Endothelial cell of umbilical vein (primary cell): Measurements from ENCODE around the gene CEACAM6. TPM values are rescaled to one million over a fixed set of nuclear protein-coding genes. Genes with fewer than 3 reads are reported as not detected.

Experiments
- BruUV-seq: library from RNA; stranded (reverse); fragments of 400-500 nt; replicated peaks from 2 replicates; lab custom pipeline; 2021; lab: Mats Ljungman, UMichigan
- CTCF ChIA-PET: fragments of 300-600, 350-600 bp; sonication (Branson Sonifier 250); formaldehyde crosslinking; loops from one replicate; lab custom pipeline; 2021; ENCODE audit warnings: antibody characterized with exemption, inconsistent platforms; lab: Charles Lee
- POLR2A ChIA-PET: fragments of 300-600, 350-600 bp; sonication (Branson Sonifier 250); formaldehyde crosslinking; loops from one replicate; lab custom pipeline; 2021; ENCODE audit warnings: antibody characterized with exemption, inconsistent platforms; lab: Charles Lee
- DNase-seq: peaks from one replicate; pipeline ENCODE4 v3.0.0-alpha.2; 2011; ENCODE audit warnings: low read depth, low spot score
- FAIRE-seq: peaks from 2 replicates; lab custom pipeline; 2011; peaks lifted over from hg19 to GRCh38; lab: Jason Lieb, UNC
- H2AFZ ChIP-seq: 2 replicates; pipeline ENCODE4 v1.6.0; 2012; ENCODE audit warnings: low read depth, low read length, control low read depth, inconsistent platforms
- H3K27ac ChIP-seq: 2 replicates; pipeline ENCODE4 v1.5.1; 2011; ENCODE audit warnings: low read depth, mild to moderate bottlenecking, control low read depth, low read length, moderate library complexity; ENCODE audit not compliant: insufficient read depth
- H3K27me3 ChIP-seq, 2 experiments: 2 replicates each; pipeline versions ENCODE4 v1.6.0 to v1.6.1; 2011; ENCODE audit warnings: low read length in 2 of 2, mixed read lengths in 1 of 2; ENCODE audit not compliant: control insufficient read depth in 2 of 2, insufficient read depth in 2 of 2
- H3K36me3 ChIP-seq, 2 experiments: 2 replicates in 1 of 2; 3 replicates in 1 of 2; pipeline ENCODE4 v1.5.1; 2011; ENCODE audit warnings: low read length in 2 of 2, mild to moderate bottlenecking in 1 of 2, moderate library complexity in 1 of 2; ENCODE audit not compliant: control insufficient read depth in 2 of 2, insufficient read depth in 2 of 2; ENCODE audit errors: extremely low read depth in 1 of 2
- H3K4me1 ChIP-seq: 3 replicates; pipeline ENCODE4 v1.5.1; 2011; ENCODE audit warnings: mild to moderate bottlenecking, low read length; ENCODE audit not compliant: control insufficient read depth, insufficient read depth; ENCODE audit errors: extremely low read depth
- H3K4me2 ChIP-seq: 2 replicates; pipeline ENCODE4 v1.6.1; 2011; ENCODE audit warnings: low read length, control low read depth, mixed read lengths; ENCODE audit not compliant: insufficient read depth
- H3K4me3 ChIP-seq, 3 experiments: fragments of 200-600 bp in 1 of 3; sonication (generic), shearing (Covaris generic) in 1 of 3; replicated peaks in 1 of 3; 2 replicates each; pipeline ENCODE4 v1.5.1; 2011 to 2016; ENCODE audit warnings: control low read depth in 3 of 3, low read length in 3 of 3, mild to moderate bottlenecking in 2 of 3, inconsistent platforms in 1 of 3, low read depth in 1 of 3, moderate library complexity in 1 of 3; ENCODE audit not compliant: insufficient read depth in 1 of 3
- H3K79me2 ChIP-seq: 2 replicates; pipeline ENCODE4 v1.6.0; 2012; ENCODE audit warnings: low read length, inconsistent platforms; ENCODE audit not compliant: control insufficient read depth, insufficient read depth
- H3K9ac ChIP-seq: replicated peaks from 2 replicates; pipeline ENCODE3; 2011; ENCODE audit warnings: low read length, control low read depth; ENCODE audit not compliant: insufficient read depth; ENCODE audit errors: extremely low read depth
- H3K9me1 ChIP-seq: replicated peaks from 3 replicates; pipeline ENCODE4 v1.6.0; 2011; ENCODE audit warnings: mild to moderate bottlenecking, low read length; ENCODE audit not compliant: control insufficient read depth, insufficient read depth; ENCODE audit errors: extremely low read depth
- H3K9me3 ChIP-seq: replicated peaks from 2 replicates; pipeline ENCODE4 v1.5.1; 2012; ENCODE audit warnings: low read length, inconsistent platforms; ENCODE audit not compliant: control insufficient read depth, insufficient read depth
- H4K20me1 ChIP-seq: replicated peaks from 2 replicates; pipeline ENCODE3; 2011; ENCODE audit warnings: mild to moderate bottlenecking, low read length; ENCODE audit not compliant: control insufficient read depth, insufficient read depth; ENCODE audit errors: extremely low read depth
- EZH2 ChIP-seq: IDR thresholded peaks from 2 replicates; pipeline ENCODE4 v1.6.1; 2012; ENCODE audit warnings: borderline replicate concordance, low read depth, mild to moderate bottlenecking, moderate library complexity, low read length, inconsistent platforms; ENCODE audit not compliant: severe bottlenecking
- FOS ChIP-seq: IDR thresholded peaks from 2 replicates; pipeline ENCODE4 v1.6.1; 2011; ENCODE audit warnings: mild to moderate bottlenecking, low read length, moderate library complexity, borderline replicate concordance; ENCODE audit not compliant: insufficient read depth
- GATA2 ChIP-seq: IDR thresholded peaks from 2 replicates; pipeline ENCODE4 v1.7.0; 2011; ENCODE audit warnings: low read depth, mild to moderate bottlenecking, moderate library complexity, mixed read lengths, low read length; ENCODE audit not compliant: insufficient read length, insufficient read depth
- JUN ChIP-seq: IDR thresholded peaks from 2 replicates; pipeline ENCODE4 v1.6.1; 2011; ENCODE audit warnings: borderline replicate concordance, low read depth; ENCODE audit not compliant: insufficient read length, insufficient read depth
- MYC ChIP-seq: IDR thresholded peaks from one replicate; pipeline ENCODE4 v1.6.1; 2011; ENCODE audit warnings: mild to moderate bottlenecking, low read depth, low read length
- POLR2A ChIP-seq: IDR thresholded peaks from 2 replicates; pipeline ENCODE4 v1.6.1; 2012; ENCODE audit warnings: low read depth, mild to moderate bottlenecking, control low read depth, low read length
- POLR2AphosphoS5 ChIP-seq: IDR thresholded peaks from 2 replicates; pipeline ENCODE4 v1.6.1; 2012; ENCODE audit warnings: low read depth, mild to moderate bottlenecking, control low read depth, low read length, moderate library complexity; ENCODE audit not compliant: insufficient read depth
- dilution Hi-C: fragments of 300-500 bp; cut with MboI; formaldehyde crosslinking; loops from one replicate; pipeline ENCODE4 v1.15.0; 2019; ENCODE audit warnings: low sequenced_read_pairs; ENCODE audit not compliant: extremely low pct_ligation_motif_present
- intact Hi-C: fragments of 100-400 bp; cut with micrococcal nuclease; formaldehyde crosslinking; loops from one replicate; pipeline ENCODE4 v1.10.0; 2022
- polyA plus RNA-seq, 4 experiments: library from polyadenylated mRNA; depleted of rRNA in 3 of 4; stranded (reverse) in 3 of 4; unstranded in 1 of 4; fragments of >200 nt; gene quantifications; 2 replicates each; pipeline versions ENCODE4 v1.2.1 to v1.2.3, GENCODE V29; 2011 to 2012; ENCODE audit warnings: missing spikeins in 1 of 4
- total RNA-seq: library from RNA; stranded (reverse); gene quantifications from 2 replicates; pipeline ENCODE4 v1.2.3, GENCODE V29; 2021
- TF ChIP-seq, protein P1 (sequence below): IDR thresholded peaks from 2 replicates; pipeline ENCODE4 v1.6.1; 2011; ENCODE audit not compliant: insufficient read depth, insufficient read length
- TF ChIP-seq, protein P2 (sequence below), 2 donors: IDR thresholded peaks; 1 replicate in 1 of 2; 2 replicates in 1 of 2; pipeline ENCODE4 v1.5.1; 2011; ENCODE audit warnings: low read length in 2 of 2, mild to moderate bottlenecking in 2 of 2, moderate library complexity in 2 of 2, control low read depth in 1 of 2, inconsistent platforms in 1 of 2, low read depth in 1 of 2; ENCODE audit not compliant: insufficient read depth in 1 of 2; ENCODE audit errors: extremely low read depth in 1 of 2

CEACAM6 gene
- total and polyA plus RNA-seq, 2 donors (not counting 3 experiments of a cell fraction or from before 2014, with no cell fraction given): not detected

DNA sequence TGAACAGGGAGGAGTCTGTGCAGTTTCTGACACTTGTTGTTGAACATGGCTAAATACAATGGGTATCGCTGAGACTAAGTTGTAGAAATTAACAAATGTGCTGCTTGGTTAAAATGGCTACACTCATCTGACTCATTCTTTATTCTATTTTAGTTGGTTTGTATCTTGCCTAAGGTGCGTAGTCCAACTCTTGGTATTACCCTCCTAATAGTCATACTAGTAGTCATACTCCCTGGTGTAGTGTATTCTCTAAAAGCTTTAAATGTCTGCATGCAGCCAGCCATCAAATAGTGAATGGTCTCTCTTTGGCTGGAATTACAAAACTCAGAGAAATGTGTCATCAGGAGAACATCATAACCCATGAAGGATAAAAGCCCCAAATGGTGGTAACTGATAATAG lies 16.1 kb downstream of the CEACAM6 start:
- FAIRE-seq: no peak
- H3K36me3 ChIP-seq: no peaks in the 10 kb centered on the region
- H3K27me3 ChIP-seq: peaks cover 2 to 3% of the 10 kb centered on the region in 2 experiments
- H3K4me1 ChIP-seq: no peaks in the 10 kb centered on the region
- H3K79me2 ChIP-seq: no peaks in the 10 kb centered on the region
- no peaks in the 10 kb centered on the region for H4K20me1 ChIP-seq
- dilution Hi-C loops: no loop called here
- DNase-seq: no peak
- no TSS peak for BruUV-seq
- H3K27ac ChIP-seq: no peak overlapping the region
- ChIA-PET CTCF (interaction anchor here (1.2 to 1.4 kb wide), 3 partner anchors 18 to 64 kb away, joined by 3 to 7 read pairs (median 4); no protein-coding TSS in a partner anchor), POLR2A (no interaction called here)
- TF ChIP-seq POLR2AphosphoS5 (no peak), GATA2 (no peak), EZH2 (no peak), FOS (no peak), MYC (no peak), POLR2A (no peak), JUN (no peak)
- TF ChIP-seq, protein P1, sequence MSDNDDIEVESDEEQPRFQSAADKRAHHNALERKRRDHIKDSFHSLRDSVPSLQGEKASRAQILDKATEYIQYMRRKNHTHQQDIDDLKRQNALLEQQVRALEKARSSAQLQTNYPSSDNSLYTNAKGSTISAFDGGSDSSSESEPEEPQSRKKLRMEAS: no peak
- TF ChIP-seq, protein P2, sequence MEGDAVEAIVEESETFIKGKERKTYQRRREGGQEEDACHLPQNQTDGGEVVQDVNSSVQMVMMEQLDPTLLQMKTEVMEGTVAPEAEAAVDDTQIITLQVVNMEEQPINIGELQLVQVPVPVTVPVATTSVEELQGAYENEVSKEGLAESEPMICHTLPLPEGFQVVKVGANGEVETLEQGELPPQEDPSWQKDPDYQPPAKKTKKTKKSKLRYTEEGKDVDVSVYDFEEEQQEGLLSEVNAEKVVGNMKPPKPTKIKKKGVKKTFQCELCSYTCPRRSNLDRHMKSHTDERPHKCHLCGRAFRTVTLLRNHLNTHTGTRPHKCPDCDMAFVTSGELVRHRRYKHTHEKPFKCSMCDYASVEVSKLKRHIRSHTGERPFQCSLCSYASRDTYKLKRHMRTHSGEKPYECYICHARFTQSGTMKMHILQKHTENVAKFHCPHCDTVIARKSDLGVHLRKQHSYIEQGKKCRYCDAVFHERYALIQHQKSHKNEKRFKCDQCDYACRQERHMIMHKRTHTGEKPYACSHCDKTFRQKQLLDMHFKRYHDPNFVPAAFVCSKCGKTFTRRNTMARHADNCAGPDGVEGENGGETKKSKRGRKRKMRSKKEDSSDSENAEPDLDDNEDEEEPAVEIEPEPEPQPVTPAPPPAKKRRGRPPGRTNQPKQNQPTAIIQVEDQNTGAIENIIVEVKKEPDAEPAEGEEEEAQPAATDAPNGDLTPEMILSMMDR (IDR thresholded peaks at IDR 0.05; ENCODE audit: extremely low read depth in 1 of 2, insufficient read depth in 1 of 2, low read depth in 1 of 2, low read length in 2 of 2): no peak
- no peaks in the 10 kb centered on the region for H3K9me1 ChIP-seq
- H3K9ac ChIP-seq: no peak overlapping the region
- no peak overlapping the region for H3K4me3 ChIP-seq
- H3K4me2 ChIP-seq: no peak overlapping the region
- no peaks in the 10 kb centered on the region for H3K9me3 ChIP-seq
- no peak overlapping the region for H2AFZ ChIP-seq
- intact Hi-C loops: no loop called here
